GM21381 (cell line): ENCODE data around the gene AGRN.
"Not testable (repeated sequence)": the region's sequence is repeated elsewhere in the genome, so short reads cannot be mapped to it uniquely, and the experiment has no call there.

Experiments
- ATAC-seq: cut with Tn5 transposase; IDR thresholded peaks from one replicate; pipeline ENCODE4 v1.9.1; 2021; ENCODE audit warnings: mild to moderate bottlenecking, moderate library complexity; ENCODE audit not compliant: unreplicated experiment

AGRN gene

DNA sequence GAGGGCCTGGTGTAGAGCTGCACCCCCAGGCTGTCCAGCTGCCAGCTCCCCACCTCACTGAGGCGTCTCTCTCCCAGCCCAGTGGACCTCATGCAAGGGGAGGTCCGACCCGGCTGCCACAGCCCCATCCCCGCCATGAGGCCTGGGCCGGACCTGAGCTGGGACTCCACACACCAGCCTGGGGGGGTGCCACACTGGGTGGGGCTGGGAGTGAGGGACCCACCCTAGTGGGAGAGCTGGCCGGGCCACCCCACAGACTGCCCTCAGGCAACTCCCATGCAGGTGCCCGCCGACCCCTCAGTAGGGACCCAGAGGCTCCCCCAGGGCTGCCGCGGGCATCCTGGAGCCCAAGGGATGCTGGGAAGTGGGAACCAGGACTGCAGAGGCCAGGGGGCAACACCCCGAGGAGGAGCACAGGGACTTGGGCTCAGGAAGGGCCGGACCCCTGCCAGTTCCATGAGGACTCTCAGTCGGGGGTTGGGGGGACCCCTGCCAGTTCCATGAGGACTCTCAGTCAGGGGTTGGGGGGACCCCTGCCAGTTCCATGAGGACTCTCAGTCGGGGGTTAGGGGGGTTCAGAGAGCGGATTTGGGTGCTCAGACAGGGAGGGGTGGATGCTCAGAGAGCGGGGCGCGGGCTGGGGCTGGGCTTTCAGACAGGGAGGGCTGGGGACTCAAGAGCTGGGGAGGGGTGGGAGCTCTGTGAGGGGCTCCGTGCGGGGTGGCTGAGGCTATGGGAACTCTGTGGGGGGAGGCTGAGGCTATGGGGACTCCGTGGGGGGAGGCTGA is 55.4 kb downstream of the AGRN start:
- ATAC-seq: no peak

GRCh38 chr1:1077396-1077795 is 57.5 kb downstream of the AGRN start:
- ATAC-seq: not testable (repeated sequence)

GRCh38 chr1:1079408-1080121 is 59.6 kb downstream of the AGRN start:
- no peak for ATAC-seq

GRCh38 chr1:1080122-1080757 is 60.3 kb downstream of the AGRN start:
- ATAC-seq: no peak

GRCh38 chr1:1080951-1081310 is 61.0 kb downstream of the AGRN start:
- ATAC-seq: no peak

- no peak for ATAC-seq
These were observed 61.7 kb downstream of the AGRN start for GRCh38 chr1:1081311-1082238.

DNA sequence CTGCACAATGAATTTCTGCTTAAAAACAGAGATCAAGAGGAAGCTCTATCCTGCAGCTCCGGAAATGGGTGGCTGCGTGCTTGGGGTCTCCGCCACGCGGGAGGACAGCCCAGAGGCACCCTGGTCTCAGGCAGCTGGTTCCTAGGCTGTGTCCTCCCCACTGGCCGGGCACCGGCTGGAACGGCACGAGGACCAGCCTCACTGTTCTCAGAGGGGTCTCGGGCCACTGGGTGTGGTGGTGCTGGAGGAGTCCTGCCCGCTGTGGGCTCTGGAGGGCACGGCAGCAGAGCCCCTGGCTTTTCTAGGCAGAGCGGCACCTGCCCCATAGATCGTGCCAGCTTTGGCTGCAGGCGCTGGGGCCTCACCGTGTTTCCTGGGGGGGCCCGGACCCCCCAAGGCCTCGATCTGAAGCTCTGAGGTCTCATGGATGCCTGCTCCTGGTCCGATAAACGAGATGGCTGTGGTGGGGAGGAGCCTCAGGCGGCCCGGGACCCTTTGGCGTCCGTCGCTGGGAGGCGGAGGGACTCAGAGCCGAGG is 62.4 kb downstream of the AGRN start:
- no peak for ATAC-seq

GRCh38 chr1:1082776-1083415 is 63.0 kb downstream of the AGRN start:
- ATAC-seq: no peak

GRCh38 chr1:1083416-1084371 is 63.8 kb downstream of the AGRN start:
- no peak for ATAC-seq

GRCh38 chr1:1084372-1085170 is 64.7 kb downstream of the AGRN start:
- no peak for ATAC-seq

- no peak for ATAC-seq
These were observed 65.4 kb downstream of the AGRN start for GRCh38 chr1:1085171-1085841.

GRCh38 chr1:1085911-1086841 is 66.3 kb downstream of the AGRN start:
- ATAC-seq: no peak

- ATAC-seq: no peak
These were observed 67.0 kb downstream of the AGRN start for GRCh38 chr1:1086911-1087341.

DNA sequence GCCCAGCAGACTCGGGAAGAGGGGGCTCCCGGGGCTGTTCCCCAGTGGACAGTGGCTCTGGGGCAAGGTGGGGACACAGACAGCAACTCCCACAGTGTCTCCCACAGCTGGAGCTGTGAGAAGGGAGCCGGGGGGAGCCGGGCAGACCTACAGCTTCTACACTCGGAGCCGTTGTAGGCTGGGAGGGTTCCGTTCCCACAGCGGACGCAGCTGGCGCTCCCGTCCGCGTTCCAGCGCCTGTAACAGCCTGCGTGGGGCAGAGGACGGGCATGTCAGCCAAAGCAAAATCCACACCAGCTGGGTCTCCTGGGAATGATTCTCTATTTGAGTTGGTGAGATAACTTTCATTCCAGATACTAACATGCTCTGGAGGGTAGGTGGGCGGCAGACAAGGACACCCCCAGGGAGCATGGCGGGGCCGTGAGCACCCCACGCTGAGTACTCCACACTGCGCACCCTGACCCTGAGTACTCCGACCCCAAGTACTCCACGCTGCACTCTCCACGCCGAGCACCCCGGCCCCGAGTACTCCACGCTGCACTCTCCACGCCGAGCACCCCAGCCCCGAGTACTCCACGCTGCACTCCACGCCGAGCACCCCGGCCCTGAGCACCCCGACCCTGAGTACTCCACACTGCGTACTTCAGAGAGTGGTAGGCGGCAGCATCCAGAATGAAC is 67.6 kb downstream of the AGRN start:
- no peak for ATAC-seq

GRCh38 chr1:1088029-1088800 is 68.3 kb downstream of the AGRN start:
- ATAC-seq: no peak
